MM.1S (cell line): ENCODE results near the gene UBE2E2.

Experiments used
- DNase-seq: peaks from one replicate; pipeline ENCODE4 v3.0.0-alpha.2; 2015
- H2AFZ ChIP-seq: fragments of 300-600 bp; sonication (generic); 2 replicates; pipeline ENCODE4 v1.6.0; 2016; ENCODE audit warnings: antibody characterized with exemption, low read length
- H3F3A ChIP-seq: fragments of 300-600 bp; sonication (generic); 2 replicates; pipeline ENCODE4 v1.6.1; 2016; ENCODE audit warnings: mild to moderate bottlenecking, antibody characterized with exemption, low read length, moderate library complexity, mixed read lengths; ENCODE audit not compliant: insufficient read depth
- H3K27ac ChIP-seq: fragments of 300-600 bp; sonication (generic); 2 replicates; pipeline ENCODE4 v1.5.1; 2016; ENCODE audit warnings: mild to moderate bottlenecking, low read length
- H3K27me3 ChIP-seq: fragments of 300-600 bp; sonication (generic); replicated peaks from 2 replicates; pipeline ENCODE4 v1.6.0; 2016; ENCODE audit warnings: low read length; ENCODE audit not compliant: insufficient read depth
- H3K36me3 ChIP-seq: fragments of 300-600 bp; sonication (generic); replicated peaks from 2 replicates; pipeline ENCODE4 v1.6.1; 2016; ENCODE audit warnings: mild to moderate bottlenecking, low read length, mixed read lengths; ENCODE audit not compliant: insufficient read depth
- H3K4me1 ChIP-seq: fragments of 300-600 bp; sonication (generic); 2 replicates; pipeline ENCODE4 v1.6.1; 2016; ENCODE audit warnings: low read length, mixed read lengths
- H3K4me2 ChIP-seq: fragments of 300-600 bp; sonication (generic); 2 replicates; pipeline ENCODE4 v1.6.0; 2016; ENCODE audit warnings: low read depth, low read length
- H3K4me3 ChIP-seq: fragments of 300-600 bp; sonication (generic); 2 replicates; pipeline ENCODE4 v1.5.1; 2016; ENCODE audit warnings: low read length, mixed read lengths
- H3K79me2 ChIP-seq: fragments of 300-600 bp; sonication (generic); 2 replicates; pipeline ENCODE4 v1.6.1; 2016; ENCODE audit warnings: mixed run types, low read length, mixed read lengths
- H3K9ac ChIP-seq: fragments of 300-600 bp; sonication (generic); 2 replicates; pipeline ENCODE4 v1.6.1; 2016; ENCODE audit warnings: low read length, mixed read lengths
- H3K9me2 ChIP-seq: fragments of 300-600 bp; sonication (generic); replicated peaks from 2 replicates; pipeline ENCODE4 v1.6.1; 2016; ENCODE audit warnings: mild to moderate bottlenecking, low read length, mixed read lengths; ENCODE audit not compliant: insufficient read depth
- H3K9me3 ChIP-seq: fragments of 300-600 bp; sonication (generic); replicated peaks from 2 replicates; pipeline ENCODE4 v1.6.1; 2016; ENCODE audit warnings: mild to moderate bottlenecking, low read length, mixed read lengths; ENCODE audit not compliant: insufficient read depth
- H4K20me1 ChIP-seq: fragments of 300-600 bp; sonication (generic); 2 replicates; pipeline ENCODE4 v1.6.1; 2016; ENCODE audit warnings: mild to moderate bottlenecking, low read length, moderate library complexity, mixed read lengths; ENCODE audit not compliant: insufficient read depth
- EZH2 ChIP-seq: fragments of 300-600 bp; sonication (generic); optimal IDR thresholded peaks from 2 replicates; pipeline ENCODE3; 2017; ENCODE audit warnings: low read depth, mild to moderate bottlenecking, antibody characterized with exemption, low read length, mixed read lengths
- EZH2phosphoT487 ChIP-seq: fragments of 300-600 bp; sonication (generic); IDR thresholded peaks from 2 replicates; pipeline ENCODE4 v1.6.1; 2018; ENCODE audit warnings: antibody characterized with exemption, low read length
- TF ChIP-seq, protein P1 (sequence below): fragments of 300-600 bp; sonication (generic); IDR thresholded peaks from 2 replicates; pipeline ENCODE4 v1.5.1; 2016; ENCODE audit warnings: antibody characterized with exemption, low read length, mixed read lengths

The UBE2E2 gene

DNA sequence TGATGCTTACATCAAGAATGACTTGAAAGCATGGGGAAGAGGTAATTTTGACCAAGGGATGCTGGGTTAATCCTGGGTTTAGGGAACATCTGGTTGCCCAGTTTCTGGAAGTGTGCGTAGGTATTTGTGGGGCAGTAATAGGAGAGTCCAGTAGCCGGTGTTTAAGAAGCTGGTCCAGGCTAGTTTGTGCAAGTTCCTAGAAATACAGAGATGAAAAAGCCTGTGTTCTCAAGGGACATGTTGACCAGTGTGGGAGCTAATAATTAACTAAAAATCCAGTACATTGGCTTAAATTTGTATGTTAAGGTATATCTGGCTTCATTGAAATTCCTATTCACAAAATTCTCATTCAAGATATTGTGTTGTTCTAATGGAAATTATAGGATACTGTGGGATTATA, 51.2 kb downstream of the UBE2E2 start:
- Histone ChIP-seq H2AFZ (no peak overlapping the region), H3K9ac (no peak overlapping the region), H3K79me2 (peaks cover 85% of the 10 kb centered on the region)

DNA sequence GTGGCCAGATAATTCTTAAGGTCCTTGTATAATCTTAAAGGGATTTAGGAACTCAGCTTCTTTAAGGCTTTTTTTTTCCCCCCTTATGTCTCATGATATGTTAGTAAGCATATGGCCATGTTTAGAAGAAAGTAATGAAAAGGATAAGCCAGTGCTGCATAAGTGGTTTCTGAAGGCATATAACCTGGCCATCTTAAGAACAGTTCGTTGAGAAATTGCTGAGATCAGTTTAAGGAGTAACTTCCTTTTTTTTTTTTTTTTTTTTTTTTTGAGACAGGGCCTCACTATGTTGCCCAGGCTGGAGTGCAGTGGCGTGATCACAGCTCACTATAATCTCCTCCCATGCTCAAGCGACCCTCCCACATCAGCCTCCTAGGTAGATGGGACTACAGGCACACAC, 51.7 kb downstream of the UBE2E2 start:
- Histone ChIP-seq H3K9me2 (no peaks in the 10 kb centered on the region), H4K20me1 (no peaks in the 10 kb centered on the region), H3K27ac (no peak overlapping the region), H3K27me3 (no peaks in the 10 kb centered on the region), H2AFZ (no peak overlapping the region), H3K36me3 (no peaks in the 10 kb centered on the region), H3K4me3 (no peak overlapping the region), H3F3A (no peaks in the 10 kb centered on the region; the same call in 1 of the 2 replicates), H3K9ac (no peak overlapping the region), H3K4me1 (peaks cover 4% of the 10 kb centered on the region; the same call in 1 of the 2 replicates), H3K4me2 (no peak overlapping the region), H3K79me2 (peaks cover 83% of the 10 kb centered on the region), H3K9me3 (no peaks in the 10 kb centered on the region)
- TF ChIP-seq EZH2phosphoT487 (no peak), EZH2 (no peak)
- TF ChIP-seq, protein P1, sequence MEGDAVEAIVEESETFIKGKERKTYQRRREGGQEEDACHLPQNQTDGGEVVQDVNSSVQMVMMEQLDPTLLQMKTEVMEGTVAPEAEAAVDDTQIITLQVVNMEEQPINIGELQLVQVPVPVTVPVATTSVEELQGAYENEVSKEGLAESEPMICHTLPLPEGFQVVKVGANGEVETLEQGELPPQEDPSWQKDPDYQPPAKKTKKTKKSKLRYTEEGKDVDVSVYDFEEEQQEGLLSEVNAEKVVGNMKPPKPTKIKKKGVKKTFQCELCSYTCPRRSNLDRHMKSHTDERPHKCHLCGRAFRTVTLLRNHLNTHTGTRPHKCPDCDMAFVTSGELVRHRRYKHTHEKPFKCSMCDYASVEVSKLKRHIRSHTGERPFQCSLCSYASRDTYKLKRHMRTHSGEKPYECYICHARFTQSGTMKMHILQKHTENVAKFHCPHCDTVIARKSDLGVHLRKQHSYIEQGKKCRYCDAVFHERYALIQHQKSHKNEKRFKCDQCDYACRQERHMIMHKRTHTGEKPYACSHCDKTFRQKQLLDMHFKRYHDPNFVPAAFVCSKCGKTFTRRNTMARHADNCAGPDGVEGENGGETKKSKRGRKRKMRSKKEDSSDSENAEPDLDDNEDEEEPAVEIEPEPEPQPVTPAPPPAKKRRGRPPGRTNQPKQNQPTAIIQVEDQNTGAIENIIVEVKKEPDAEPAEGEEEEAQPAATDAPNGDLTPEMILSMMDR, result no peak
- no peak for DNase-seq

More for the DNA sequence above, 51.2 kb downstream of the UBE2E2 start:
- Histone ChIP-seq H3K4me3 (no peak overlapping the region), H3K4me2 (no peak overlapping the region), H3K9me3 (no peaks in the 10 kb centered on the region), H3K27me3 (no peaks in the 10 kb centered on the region), H3K27ac (no peak overlapping the region), H3K36me3 (no peaks in the 10 kb centered on the region), H3F3A (no peaks in the 10 kb centered on the region; the same call in 1 of the 2 replicates), H3K4me1 (peaks cover 4% of the 10 kb centered on the region; the same call in 1 of the 2 replicates), H3K9me2 (no peaks in the 10 kb centered on the region), H4K20me1 (no peaks in the 10 kb centered on the region)
- no peak for TF ChIP-seq EZH2phosphoT487
- TF ChIP-seq, protein P1, result no peak
- no peak for TF ChIP-seq EZH2
- no peak for DNase-seq

DNA sequence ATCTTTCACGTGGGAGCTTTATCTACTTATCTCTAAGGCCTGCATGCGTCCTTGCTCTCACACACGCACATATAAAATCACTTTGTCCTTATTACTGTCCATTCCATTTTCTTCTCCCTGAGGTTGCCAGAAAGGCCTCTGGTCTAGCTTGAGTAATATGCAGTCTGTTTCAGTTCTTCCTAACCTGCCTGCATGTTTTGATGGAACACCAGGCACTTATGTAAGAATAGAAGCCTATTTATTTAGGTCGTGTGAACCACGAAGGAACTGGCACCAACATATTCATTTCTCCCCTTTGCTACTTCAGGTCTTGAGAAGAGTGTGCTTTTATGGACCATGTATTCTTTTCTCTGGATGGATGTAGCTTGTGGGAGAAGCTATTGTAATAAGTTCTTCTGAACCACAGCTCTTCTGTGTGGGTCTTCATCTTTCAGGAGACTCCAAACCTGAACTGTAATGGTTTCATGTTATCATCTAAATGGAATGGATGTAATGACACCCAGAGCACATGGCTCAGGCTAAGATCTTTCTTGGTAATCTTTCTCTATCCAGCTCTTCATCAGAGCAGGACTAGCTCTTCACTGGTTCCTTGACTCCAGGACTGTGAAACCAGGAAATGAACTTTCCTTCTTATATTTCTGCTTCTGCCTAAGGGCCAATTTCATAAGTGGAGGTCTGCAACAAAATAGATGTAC, 53.8 kb downstream of the UBE2E2 start:
- H3F3A ChIP-seq, result no peaks in the 10 kb centered on the region; the same call in 1 of the 2 replicates
- peaks cover 76% of the 10 kb centered on the region for H3K79me2 ChIP-seq
- H3K9me3 ChIP-seq, result no peaks in the 10 kb centered on the region
- H3K27ac ChIP-seq, result no peak overlapping the region
- H3K4me3 ChIP-seq, result no peak overlapping the region
- no peak overlapping the region for H3K9ac ChIP-seq
- no peaks in the 10 kb centered on the region for H3K9me2 ChIP-seq
- H3K4me1 ChIP-seq, result peaks cover 4% of the 10 kb centered on the region; the same call in 1 of the 2 replicates
- H4K20me1 ChIP-seq, result no peaks in the 10 kb centered on the region
- TF ChIP-seq EZH2, result no peak
- TF ChIP-seq, protein P1, result no peak
- no peak for TF ChIP-seq EZH2phosphoT487
- DNase-seq, result no peak
- H3K4me2 ChIP-seq, result no peak overlapping the region
- no peaks in the 10 kb centered on the region for H3K27me3 ChIP-seq
- no peak overlapping the region for H2AFZ ChIP-seq
- no peaks in the 10 kb centered on the region for H3K36me3 ChIP-seq
